ENCODE results near the gene POTEH. TPM values are rescaled to one million over a fixed set of nuclear protein-coding genes. Genes with fewer than 3 reads are reported as not detected.
"Not testable (repeated sequence)": the region's sequence is repeated elsewhere in the genome, so short reads cannot be mapped to it uniquely, and the experiment has no call there.

The POTEH gene
- 0.13 TPM for polyA plus RNA-seq

- H3K27me3 Mint-ChIP-seq, H3K4me3 Mint-ChIP-seq, H3K9me3 Mint-ChIP-seq, H3K36me3 Mint-ChIP-seq, H3K27ac Mint-ChIP-seq, H3K4me1 Mint-ChIP-seq: not testable (repeated sequence)
Measured at GRCh38 chr22:15689749-15690125, at the start of gene POTEH. TSS of gene POTEH (plus strand) at chr22:15690026. CDS start at chr22:15690078, 52 bp downstream.

- H3K27ac Mint-ChIP-seq, H3K4me3 Mint-ChIP-seq, H3K36me3 Mint-ChIP-seq, H3K9me3 Mint-ChIP-seq, H3K4me1 Mint-ChIP-seq, H3K27me3 Mint-ChIP-seq: not testable (repeated sequence)
Measured at GRCh38 chr22:15642288-15642861, 47.5 kb upstream of the POTEH start.

GRCh38 chr22:15651954-15652353 lies 37.9 kb upstream of the POTEH start:
- not testable (repeated sequence) for H3K27me3 Mint-ChIP-seq, H3K36me3 Mint-ChIP-seq, H3K4me1 Mint-ChIP-seq

GRCh38 chr22:15652738-15653137 lies 37.1 kb upstream of the POTEH start:
- H3K36me3 Mint-ChIP-seq, H3K4me1 Mint-ChIP-seq, H3K27ac Mint-ChIP-seq, H3K27me3 Mint-ChIP-seq, H3K9me3 Mint-ChIP-seq, H3K4me3 Mint-ChIP-seq: not testable (repeated sequence)

More at GRCh38 chr22:15651954-15652353, 37.9 kb upstream of the POTEH start:
- H3K27ac Mint-ChIP-seq, H3K9me3 Mint-ChIP-seq, H3K4me3 Mint-ChIP-seq: not testable (repeated sequence)

GRCh38 chr22:15653241-15653640 lies 36.6 kb upstream of the POTEH start:
- not testable (repeated sequence) for H3K27ac Mint-ChIP-seq, H3K4me3 Mint-ChIP-seq, H3K9me3 Mint-ChIP-seq, H3K36me3 Mint-ChIP-seq, H3K4me1 Mint-ChIP-seq, H3K27me3 Mint-ChIP-seq

GRCh38 chr22:15661102-15661501 lies 28.7 kb upstream of the POTEH start:
- H3K9me3 Mint-ChIP-seq, H3K27ac Mint-ChIP-seq, H3K4me3 Mint-ChIP-seq, H3K4me1 Mint-ChIP-seq, H3K36me3 Mint-ChIP-seq, H3K27me3 Mint-ChIP-seq: not testable (repeated sequence)

- H3K36me3 Mint-ChIP-seq, H3K4me3 Mint-ChIP-seq, H3K4me1 Mint-ChIP-seq, H3K27ac Mint-ChIP-seq, H3K27me3 Mint-ChIP-seq, H3K9me3 Mint-ChIP-seq: not testable (repeated sequence)
Measured at GRCh38 chr22:15664682-15665081, 25.1 kb upstream of the POTEH start.

- H3K4me3 Mint-ChIP-seq, H3K27me3 Mint-ChIP-seq, H3K36me3 Mint-ChIP-seq, H3K9me3 Mint-ChIP-seq, H3K27ac Mint-ChIP-seq, H3K4me1 Mint-ChIP-seq: not testable (repeated sequence)
Measured at GRCh38 chr22:15665478-15665877, 24.3 kb upstream of the POTEH start.

GRCh38 chr22:15669430-15669829 lies 20.4 kb upstream of the POTEH start:
- not testable (repeated sequence) for H3K4me3 Mint-ChIP-seq, H3K27me3 Mint-ChIP-seq, H3K9me3 Mint-ChIP-seq, H3K27ac Mint-ChIP-seq, H3K4me1 Mint-ChIP-seq, H3K36me3 Mint-ChIP-seq

- H3K4me1 Mint-ChIP-seq, H3K36me3 Mint-ChIP-seq, H3K4me3 Mint-ChIP-seq, H3K9me3 Mint-ChIP-seq, H3K27ac Mint-ChIP-seq, H3K27me3 Mint-ChIP-seq: not testable (repeated sequence)
Measured at GRCh38 chr22:15679702-15680101, 10.1 kb upstream of the POTEH start.

- H3K9me3 Mint-ChIP-seq: not testable (repeated sequence)
Measured at GRCh38 chr22:15684115-15684514, 5.7 kb upstream of the POTEH start.

GRCh38 chr22:15684695-15685094 lies 5.1 kb upstream of the POTEH start:
- not testable (repeated sequence) for H3K36me3 Mint-ChIP-seq, H3K27me3 Mint-ChIP-seq, H3K27ac Mint-ChIP-seq, H3K4me1 Mint-ChIP-seq, H3K9me3 Mint-ChIP-seq, H3K4me3 Mint-ChIP-seq

More at GRCh38 chr22:15684115-15684514, 5.7 kb upstream of the POTEH start:
- not testable (repeated sequence) for H3K4me1 Mint-ChIP-seq, H3K27me3 Mint-ChIP-seq, H3K27ac Mint-ChIP-seq, H3K36me3 Mint-ChIP-seq, H3K4me3 Mint-ChIP-seq

- H3K4me1 Mint-ChIP-seq, H3K36me3 Mint-ChIP-seq, H3K4me3 Mint-ChIP-seq, H3K9me3 Mint-ChIP-seq, H3K27me3 Mint-ChIP-seq, H3K27ac Mint-ChIP-seq: not testable (repeated sequence)
Measured at GRCh38 chr22:15685641-15686040, 4.2 kb upstream of the POTEH start.

GRCh38 chr22:15687086-15687485 lies 2.7 kb upstream of the POTEH start:
- H3K27me3 Mint-ChIP-seq, H3K4me1 Mint-ChIP-seq, H3K27ac Mint-ChIP-seq, H3K36me3 Mint-ChIP-seq, H3K4me3 Mint-ChIP-seq, H3K9me3 Mint-ChIP-seq: not testable (repeated sequence)

GRCh38 chr22:15687676-15688075 lies 2.1 kb upstream of the POTEH start:
- not testable (repeated sequence) for H3K27me3 Mint-ChIP-seq, H3K36me3 Mint-ChIP-seq, H3K27ac Mint-ChIP-seq, H3K4me1 Mint-ChIP-seq, H3K9me3 Mint-ChIP-seq, H3K4me3 Mint-ChIP-seq

- H3K27me3 Mint-ChIP-seq, H3K4me3 Mint-ChIP-seq, H3K27ac Mint-ChIP-seq, H3K9me3 Mint-ChIP-seq, H3K36me3 Mint-ChIP-seq, H3K4me1 Mint-ChIP-seq: not testable (repeated sequence)
Measured at GRCh38 chr22:15688090-15688489, 1.7 kb upstream of the POTEH start.

GRCh38 chr22:15689012-15689748 lies 646 bp upstream of the POTEH start:
- not testable (repeated sequence) for H3K27me3 Mint-ChIP-seq, H3K4me3 Mint-ChIP-seq, H3K27ac Mint-ChIP-seq, H3K9me3 Mint-ChIP-seq, H3K4me1 Mint-ChIP-seq, H3K36me3 Mint-ChIP-seq
